Measurements from ENCODE around the gene TIMM23. TPM values are rescaled to one million over a fixed set of nuclear protein-coding genes. Genes with fewer than 3 reads are reported as not detected.

Gene TIMM23
- total RNA-seq, 4 donors from 2014 or later, result 17.2 to 52.6 (median 35.9) TPM

DNA sequence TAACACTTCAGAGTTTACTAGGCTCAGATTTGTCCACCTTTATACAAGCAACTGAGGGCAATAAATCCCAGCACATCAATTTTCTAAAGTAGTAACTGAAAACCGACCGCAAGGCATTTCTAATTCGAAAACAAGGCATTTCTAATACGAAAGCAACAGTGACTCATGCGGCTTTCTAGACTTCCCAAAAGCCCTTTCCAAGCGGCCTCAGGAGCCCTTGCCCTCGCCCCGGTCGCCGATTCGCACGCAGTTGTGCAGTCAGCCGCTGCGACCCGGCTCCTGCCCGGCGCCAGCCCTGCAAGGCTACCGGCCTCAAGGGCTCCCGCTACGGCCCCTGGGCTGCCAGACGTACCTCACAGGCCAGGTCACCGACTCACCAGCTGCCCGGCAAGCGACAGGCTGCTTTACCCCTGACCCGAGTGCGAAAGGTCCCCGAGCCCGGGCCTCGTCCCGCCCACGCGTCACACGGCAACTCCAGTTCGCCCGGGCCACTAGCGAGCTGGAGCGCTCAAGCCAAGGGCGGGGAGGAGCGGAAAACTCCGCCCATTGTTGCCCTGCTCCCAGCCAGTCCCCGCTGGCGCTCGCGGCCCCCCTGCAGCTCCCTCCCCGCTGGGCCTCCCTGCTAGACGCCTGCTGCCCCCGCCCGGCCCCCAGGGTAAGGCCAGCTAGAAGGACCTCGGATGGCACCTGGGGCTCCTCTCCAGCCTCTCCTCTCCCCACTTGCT lies 50.9 kb downstream of the TIMM23 start:
- intact Hi-C loops (cut with DNase I; ENCODE audit: low total_unique reads) (no loop called here), in situ Hi-C loops (cut with MboI; ENCODE audit: low pct_ligation_motif_present in 1 of 4, low pct_unique_long_range_greater_than_20kb in 1 of 4, low sequenced_read_pairs in 3 of 4) (no loop called here)
- TF ChIP-seq EP300 (IDR thresholded peaks at IDR 0.05; ENCODE audit: low read depth), result no peak
- peak; percentile 64 for TF ChIP-seq POLR2A (IDR thresholded peaks at IDR 0.05)
- TF ChIP-seq, protein P1, sequence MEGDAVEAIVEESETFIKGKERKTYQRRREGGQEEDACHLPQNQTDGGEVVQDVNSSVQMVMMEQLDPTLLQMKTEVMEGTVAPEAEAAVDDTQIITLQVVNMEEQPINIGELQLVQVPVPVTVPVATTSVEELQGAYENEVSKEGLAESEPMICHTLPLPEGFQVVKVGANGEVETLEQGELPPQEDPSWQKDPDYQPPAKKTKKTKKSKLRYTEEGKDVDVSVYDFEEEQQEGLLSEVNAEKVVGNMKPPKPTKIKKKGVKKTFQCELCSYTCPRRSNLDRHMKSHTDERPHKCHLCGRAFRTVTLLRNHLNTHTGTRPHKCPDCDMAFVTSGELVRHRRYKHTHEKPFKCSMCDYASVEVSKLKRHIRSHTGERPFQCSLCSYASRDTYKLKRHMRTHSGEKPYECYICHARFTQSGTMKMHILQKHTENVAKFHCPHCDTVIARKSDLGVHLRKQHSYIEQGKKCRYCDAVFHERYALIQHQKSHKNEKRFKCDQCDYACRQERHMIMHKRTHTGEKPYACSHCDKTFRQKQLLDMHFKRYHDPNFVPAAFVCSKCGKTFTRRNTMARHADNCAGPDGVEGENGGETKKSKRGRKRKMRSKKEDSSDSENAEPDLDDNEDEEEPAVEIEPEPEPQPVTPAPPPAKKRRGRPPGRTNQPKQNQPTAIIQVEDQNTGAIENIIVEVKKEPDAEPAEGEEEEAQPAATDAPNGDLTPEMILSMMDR (IDR thresholded peaks at IDR 0.05), result peak in 1 of 5 experiments; percentile 7
- peak; percentile 48 to 85 (median 80) for TF ChIP-seq POLR2AphosphoS5 (IDR thresholded peaks at IDR 0.05)
- no peaks in the 10 kb centered on the region for H3K36me3 ChIP-seq
- peak overlapping the region; percentile 34 to 63 (median 52) for H3K4me3 ChIP-seq
- peaks cover 38 to 97% (median 83%) of the 10 kb centered on the region in 4 donors for H3K4me1 ChIP-seq
- peak overlapping the region; percentile 82 to 88 (median 85) for H3K27ac ChIP-seq
- no peaks in the 10 kb centered on the region for H3K9me3 ChIP-seq
- peak; percentile 93 for DNase-seq
- H3K27me3 ChIP-seq, result no peaks in the 10 kb centered on the region
- WGBS, 2 donors (ENCODE audit: low coverage in 1 of 2), result 0 to 1% methylated on average over 7 to 33 of the region's 49 CpGs

DNA sequence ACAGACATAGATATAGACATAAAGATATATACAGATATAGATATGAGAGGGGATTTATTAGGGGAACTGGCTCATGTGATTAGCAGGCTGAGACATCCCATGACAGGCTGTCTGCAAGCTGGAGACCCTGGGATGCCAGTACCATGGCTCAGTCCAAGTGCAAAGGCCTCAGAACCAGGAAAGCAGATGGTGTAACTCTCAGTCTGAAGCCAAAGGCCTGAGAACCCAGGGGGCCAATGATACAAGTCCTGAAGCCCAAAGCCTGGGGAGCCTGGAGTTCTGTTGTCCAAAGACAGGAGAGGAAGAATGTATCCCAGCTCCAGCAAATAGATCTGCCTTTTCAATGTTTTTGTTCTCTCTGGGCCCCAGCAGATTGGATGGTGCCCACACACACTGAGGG lies 52.7 kb downstream of the TIMM23 start:
- Histone ChIP-seq H3K27me3 (no peaks in the 10 kb centered on the region), H3K27ac (peak overlapping the region; percentile 7 to 85 (median 50)), H3K4me1 (peaks cover 41 to 93% (median 84%) of the 10 kb centered on the region in 4 donors), H3K4me3 (no peak overlapping the region), H3K9me3 (no peaks in the 10 kb centered on the region), H3K36me3 (no peaks in the 10 kb centered on the region)
- DNase-seq, result no peak
- in situ Hi-C loops (cut with MboI; ENCODE audit: low pct_ligation_motif_present in 1 of 4, low pct_unique_long_range_greater_than_20kb in 1 of 4, low sequenced_read_pairs in 3 of 4) (no loop called here), intact Hi-C loops (cut with DNase I; ENCODE audit: low total_unique reads) (no loop called here)
- TF ChIP-seq, protein P1 (IDR thresholded peaks at IDR 0.05), result no peak
- no peak for TF ChIP-seq POLR2AphosphoS5 (IDR thresholded peaks at IDR 0.05)
- no peak for TF ChIP-seq POLR2A (IDR thresholded peaks at IDR 0.05)
- no peak for TF ChIP-seq EP300 (IDR thresholded peaks at IDR 0.05; ENCODE audit: low read depth)

DNA sequence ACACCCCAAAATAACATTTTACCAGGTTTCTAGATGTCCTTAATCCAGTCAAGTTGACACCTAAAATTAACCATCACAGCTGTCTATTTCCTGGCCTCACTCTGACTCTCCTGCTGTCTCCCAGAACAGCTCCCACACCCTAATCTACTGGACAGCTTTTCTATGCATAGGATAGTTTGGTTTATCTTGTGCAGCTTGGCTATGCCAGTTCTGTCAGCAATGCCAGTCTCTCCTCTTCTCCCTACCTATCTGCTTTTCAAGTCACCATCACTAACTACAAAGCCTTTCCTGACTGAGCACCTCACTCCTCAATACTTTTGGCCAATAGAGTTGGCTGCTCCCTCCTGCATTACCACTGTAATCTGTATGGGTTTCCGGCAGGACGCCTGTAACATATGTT lies 53.1 kb downstream of the TIMM23 start:
- Histone ChIP-seq H3K4me1 (peaks cover 40 to 89% (median 80%) of the 10 kb centered on the region in 4 donors), H3K4me3 (no peak overlapping the region), H3K27ac (peak overlapping the region in 3 of 4 donors; percentile 19 to 85 (median 82)), H3K9me3 (no peaks in the 10 kb centered on the region), H3K36me3 (no peaks in the 10 kb centered on the region), H3K27me3 (no peaks in the 10 kb centered on the region)
- WGBS, 2 donors (ENCODE audit: low coverage in 1 of 2), result 80 to 98% methylated on average over 2 of the region's 2 CpGs
- DNase-seq, result no peak
- in situ Hi-C loops (cut with MboI; ENCODE audit: low pct_ligation_motif_present in 1 of 4, low pct_unique_long_range_greater_than_20kb in 1 of 4, low sequenced_read_pairs in 3 of 4), result no loop called here
- intact Hi-C loops (cut with DNase I; ENCODE audit: low total_unique reads), result no loop called here
- TF ChIP-seq POLR2A (IDR thresholded peaks at IDR 0.05) (no peak), EP300 (IDR thresholded peaks at IDR 0.05; ENCODE audit: low read depth) (no peak), POLR2AphosphoS5 (IDR thresholded peaks at IDR 0.05) (no peak)
- TF ChIP-seq, protein P1 (IDR thresholded peaks at IDR 0.05), result no peak

DNA sequence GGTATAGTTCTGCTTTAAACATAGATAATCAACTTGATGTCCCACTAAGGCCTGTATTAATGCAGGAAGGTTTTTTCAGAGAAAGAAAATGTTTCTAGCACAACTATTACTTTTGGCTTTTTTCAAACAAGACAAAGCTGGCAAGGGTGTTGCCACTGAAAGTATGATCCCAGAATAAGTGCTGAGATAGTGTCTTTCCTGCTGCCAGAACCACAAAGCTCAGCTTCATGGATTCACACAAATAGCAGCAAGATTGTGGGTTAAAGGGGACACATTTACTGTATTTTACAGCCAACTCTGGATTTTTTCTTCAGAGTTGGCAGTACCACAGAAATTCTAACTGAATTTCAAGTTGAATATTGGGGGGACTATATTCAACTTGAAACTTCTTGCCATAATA lies 53.8 kb downstream of the TIMM23 start:
- Histone ChIP-seq H3K27ac (no peak overlapping the region), H3K4me1 (peaks cover 33 to 85% (median 75%) of the 10 kb centered on the region in 4 donors), H3K36me3 (no peaks in the 10 kb centered on the region), H3K27me3 (no peaks in the 10 kb centered on the region), H3K4me3 (no peak overlapping the region), H3K9me3 (no peaks in the 10 kb centered on the region)
- intact Hi-C loops (cut with DNase I; ENCODE audit: low total_unique reads) (no loop called here), in situ Hi-C loops (cut with MboI; ENCODE audit: low pct_ligation_motif_present in 1 of 4, low pct_unique_long_range_greater_than_20kb in 1 of 4, low sequenced_read_pairs in 3 of 4) (no loop called here)
- TF ChIP-seq, protein P1 (IDR thresholded peaks at IDR 0.05), result no peak
- TF ChIP-seq POLR2AphosphoS5 (IDR thresholded peaks at IDR 0.05), result no peak
- no peak for TF ChIP-seq EP300 (IDR thresholded peaks at IDR 0.05; ENCODE audit: low read depth)
- no peak for TF ChIP-seq POLR2A (IDR thresholded peaks at IDR 0.05)
- DNase-seq, result no peak
